GM18508 (cell line): ENCODE results near the gene SCOC.

Experiments
- ATAC-seq: cut with Tn5 transposase; IDR thresholded peaks from one replicate; pipeline ENCODE4 v1.9.1; 2021; ENCODE audit warnings: moderate number of reproducible peaks; ENCODE audit not compliant: insufficient read depth, unreplicated experiment

SCOC gene

GRCh38 chr4:140373328-140374129, at the start of gene SCOC:
Gene SCOC (plus strand): TSS chr4:140373646. CDS start chr4:140379171, 5,525 bp downstream.
- ATAC-seq = peak; percentile 92

- no peak for ATAC-seq
Observed at GRCh38 chr4:140326395-140326993, 47.0 kb upstream of the SCOC start.

- no peak for ATAC-seq
Observed at GRCh38 chr4:140330311-140330900, 43.0 kb upstream of the SCOC start.

GRCh38 chr4:140331245-140331644, 42.2 kb upstream of the SCOC start:
- no peak for ATAC-seq

GRCh38 chr4:140331876-140332275, 41.6 kb upstream of the SCOC start:
- no peak for ATAC-seq

GRCh38 chr4:140332734-140333133, 40.7 kb upstream of the SCOC start:
- no peak for ATAC-seq

- no peak for ATAC-seq
Observed at GRCh38 chr4:140333523-140333922, 39.9 kb upstream of the SCOC start.

- ATAC-seq = no peak
Observed at GRCh38 chr4:140335076-140335475, 38.4 kb upstream of the SCOC start.

GRCh38 chr4:140336730-140337129, 36.7 kb upstream of the SCOC start:
- no peak for ATAC-seq

GRCh38 chr4:140342620-140343019, 30.8 kb upstream of the SCOC start:
- no peak for ATAC-seq

GRCh38 chr4:140343303-140343702, 30.1 kb upstream of the SCOC start:
- peak; percentile 90 for ATAC-seq

GRCh38 chr4:140344101-140344500, 29.3 kb upstream of the SCOC start:
- no peak for ATAC-seq

GRCh38 chr4:140344621-140345020, 28.8 kb upstream of the SCOC start:
- ATAC-seq = no peak

GRCh38 chr4:140346136-140346535, 27.3 kb upstream of the SCOC start:
- ATAC-seq = no peak

GRCh38 chr4:140349816-140350215, 23.6 kb upstream of the SCOC start:
- no peak for ATAC-seq

GRCh38 chr4:140351093-140352075, 22.1 kb upstream of the SCOC start:
- ATAC-seq = no peak

- no peak for ATAC-seq
Observed at GRCh38 chr4:140353786-140354185, 19.7 kb upstream of the SCOC start.

GRCh38 chr4:140355288-140355687, 18.2 kb upstream of the SCOC start:
- no peak for ATAC-seq

GRCh38 chr4:140357868-140358267, 15.6 kb upstream of the SCOC start:
- ATAC-seq = no peak

GRCh38 chr4:140358281-140358680, 15.2 kb upstream of the SCOC start:
- no peak for ATAC-seq
